Measurements from ENCODE around the gene ROCK2. TPM values are rescaled to one million over a fixed set of nuclear protein-coding genes. Genes with fewer than 3 reads are reported as not detected.

ROCK2 gene
- total and polyA plus RNA-seq, 10 donors: 4.0 to 89.6 (median 65.8) TPM

- Histone ChIP-seq H3K27ac (no peak overlapping the region), H3K4me3 (no peak overlapping the region), H3K9me3 (no peaks in the 10 kb centered on the region), H3K36me3 (no peaks in the 10 kb centered on the region), H3K27me3 (replicated peaks in 1 of 7) (no peaks in the 10 kb centered on the region), H3K4me1 (peaks cover 2 to 74% (median 29%) of the 10 kb centered on the region in 6 donors)
- WGBS, 5 donors: 96 to 99% (median 97%) methylated on average over 17 of the region's 17 CpGs
- TF ChIP-seq CTCF (IDR thresholded peaks at IDR 0.05 in 8 of 11, conservative IDR thresholded peaks at IDR 0.05 in 3 of 11) (no peak), POLR2AphosphoS5 (IDR thresholded peaks at IDR 0.05) (peak in 1 of 3 donors; percentile 10)
- intact Hi-C loops (cut with DNase I; ENCODE audit: low total_unique reads): no loop called here
- no peak for DNase-seq
These were observed 23.5 kb downstream of the ROCK2 start for GRCh38 chr2:11320698-11321492.

GRCh38 chr2:11319939-11320338 is 24.5 kb downstream of the ROCK2 start:
- H3K4me1 ChIP-seq: peaks cover 0 to 69% (median 26%) of the 10 kb centered on the region in 6 donors
- H3K27me3 ChIP-seq (replicated peaks in 1 of 7): no peaks in the 10 kb centered on the region
- intact Hi-C loops (cut with DNase I; ENCODE audit: low total_unique reads): no loop called here
- H3K9me3 ChIP-seq: no peaks in the 10 kb centered on the region
- H3K36me3 ChIP-seq: no peaks in the 10 kb centered on the region
- no peak overlapping the region for H3K4me3 ChIP-seq
- no peak overlapping the region for H3K27ac ChIP-seq
- no peak for TF ChIP-seq CTCF (IDR thresholded peaks at IDR 0.05 in 8 of 11, conservative IDR thresholded peaks at IDR 0.05 in 3 of 11)
- no peak for TF ChIP-seq POLR2A (IDR thresholded peaks at IDR 0.05)
- no peak for TF ChIP-seq POLR2AphosphoS5 (IDR thresholded peaks at IDR 0.05)
- no peak for DNase-seq

GRCh38 chr2:11315074-11315705 is 29.2 kb downstream of the ROCK2 start:
- TF ChIP-seq POLR2A (IDR thresholded peaks at IDR 0.05): no peak
- TF ChIP-seq POLR2AphosphoS5 (IDR thresholded peaks at IDR 0.05): no peak
- TF ChIP-seq CTCF (IDR thresholded peaks at IDR 0.05 in 8 of 11, conservative IDR thresholded peaks at IDR 0.05 in 3 of 11): no peak
- Histone ChIP-seq H3K27ac (no peak overlapping the region), H3K4me3 (no peak overlapping the region), H3K27me3 (replicated peaks in 1 of 7) (no peaks in the 10 kb centered on the region), H3K9me3 (no peaks in the 10 kb centered on the region), H3K36me3 (no peaks in the 10 kb centered on the region), H3K4me1 (peaks cover 0 to 67% (median 22%) of the 10 kb centered on the region in 6 donors)
- intact Hi-C loops (cut with DNase I; ENCODE audit: low total_unique reads): no loop called here
- whole genome bisulfite sequencing, 5 donors: 93 to 97% (median 96%) methylated on average over 1 of the region's 1 CpG
- no peak for DNase-seq

GRCh38 chr2:11314487-11314886 is 29.9 kb downstream of the ROCK2 start:
- TF ChIP-seq POLR2A (IDR thresholded peaks at IDR 0.05) (no peak), CTCF (IDR thresholded peaks at IDR 0.05 in 8 of 11, conservative IDR thresholded peaks at IDR 0.05 in 3 of 11) (no peak), POLR2AphosphoS5 (IDR thresholded peaks at IDR 0.05) (no peak)
- Histone ChIP-seq H3K9me3 (no peaks in the 10 kb centered on the region), H3K36me3 (no peaks in the 10 kb centered on the region), H3K27me3 (replicated peaks in 1 of 7) (no peaks in the 10 kb centered on the region), H3K27ac (no peak overlapping the region), H3K4me3 (no peak overlapping the region), H3K4me1 (peaks cover 0 to 67% (median 22%) of the 10 kb centered on the region in 6 donors)
- no peak for DNase-seq
- intact Hi-C loops (cut with DNase I; ENCODE audit: low total_unique reads): no loop called here
- 81 to 93% (median 86%) methylated on average over 1 of the region's 1 CpG for WGBS, 5 donors
